SK-N-SH (cell line): ENCODE measurements around the gene TMEM120B. TPM values are rescaled to one million over a fixed set of nuclear protein-coding genes. Genes with fewer than 3 reads are reported as not detected.
"Not testable (repeated sequence)": the region's sequence is repeated elsewhere in the genome, so short reads cannot be mapped to it uniquely, and the experiment has no call there.

Source experiments
- CTCF ChIA-PET: fragments of 300-600, 350-600 bp; formaldehyde crosslinking; extraction: SDS; loops from one replicate; lab custom pipeline; 2021; lab: Yijun Ruan, JAX
- POLR2A ChIA-PET: fragments of 350-600 bp; sonication (Branson Sonifier 250); formaldehyde crosslinking; extraction: SDS; loops from one replicate; lab custom pipeline; 2020; ENCODE audit warnings: antibody characterized with exemption, inconsistent platforms; lab: Yijun Ruan, JAX
- DNase-seq: peaks from one replicate; pipeline ENCODE4 v3.0.0; 2012
- H2AFZ ChIP-seq: fragments of 200-600 bp; sonication (generic); 2 replicates; pipeline ENCODE4 v1.8.1; 2016; ENCODE audit warnings: antibody characterized with exemption, mild to moderate bottlenecking, low read depth
- H3F3A ChIP-seq: fragments of 200-600 bp; sonication (generic); replicated peaks from 2 replicates; pipeline ENCODE3; 2016; ENCODE audit warnings: antibody characterized with exemption, mild to moderate bottlenecking; ENCODE audit not compliant: insufficient read depth
- H3K27ac ChIP-seq, 2 experiments: fragments of 200-500 bp in 1 of 2; fragments of 200-600 bp in 1 of 2; sonication (Bioruptor generic) in 1 of 2; sonication (generic), shearing (Covaris generic) in 1 of 2; 2 replicates each; pipeline versions ENCODE4 v1.5.1 to v1.6.1; 2014 to 2016; ENCODE audit warnings: low read depth in 2 of 2, inconsistent platforms in 1 of 2, low read length in 1 of 2, mild to moderate bottlenecking in 1 of 2, mixed read lengths in 1 of 2
- H3K27me3 ChIP-seq: fragments of 200-600 bp; sonication (generic), shearing (Covaris generic); 2 replicates; pipeline ENCODE4 v1.6.1; 2016; ENCODE audit warnings: mixed run types; ENCODE audit not compliant: insufficient read depth
- H3K36me3 ChIP-seq, 2 experiments: fragments of 200-500 bp in 1 of 2; fragments of 200-600 bp in 1 of 2; sonication (Bioruptor generic) in 1 of 2; sonication (generic) in 1 of 2; replicated peaks in 1 of 2; 2 replicates each; pipeline versions ENCODE3 to v1.5.1; 2014 to 2016; ENCODE audit warnings: low read length in 1 of 2, mild to moderate bottlenecking in 1 of 2; ENCODE audit not compliant: insufficient read depth in 2 of 2, control insufficient read depth in 1 of 2
- H3K4me1 ChIP-seq, 2 experiments: fragments of 200-500 bp in 1 of 2; fragments of 200-600 bp in 1 of 2; sonication (Bioruptor generic) in 1 of 2; sonication (generic), shearing (Covaris generic) in 1 of 2; 2 replicates each; pipeline versions ENCODE4 v1.5.1 to v1.6.1; 2014 to 2016; ENCODE audit warnings: low read depth in 1 of 2, low read length in 1 of 2, mixed run types in 1 of 2; ENCODE audit not compliant: insufficient read depth in 2 of 2, control insufficient read depth in 1 of 2
- H3K4me2 ChIP-seq: fragments of 200-600 bp; sonication (generic), shearing (Covaris generic); 2 replicates; pipeline ENCODE4 v1.6.1; 2017; ENCODE audit warnings: mixed run types
- H3K4me3 ChIP-seq, 2 experiments: fragments of 200-500 bp in 1 of 2; fragments of 200-600 bp in 1 of 2; sonication (Bioruptor generic) in 1 of 2; sonication (generic), shearing (Covaris generic) in 1 of 2; 2 replicates each; pipeline versions ENCODE4 v1.5.1 to v1.8.1; 2014 to 2016; ENCODE audit warnings: low read depth in 2 of 2, inconsistent platforms in 1 of 2, low read length in 1 of 2, mild to moderate bottlenecking in 1 of 2, mixed read lengths in 1 of 2, moderate library complexity in 1 of 2
- H3K79me2 ChIP-seq: fragments of 200-600 bp; sonication (generic); 2 replicates; pipeline ENCODE4 v1.8.1; 2017; ENCODE audit warnings: mild to moderate bottlenecking; ENCODE audit not compliant: insufficient read depth
- H3K9ac ChIP-seq: fragments of 200-600 bp; sonication (generic); 2 replicates; pipeline ENCODE4 v1.6.1; 2017; ENCODE audit warnings: mixed run types
- H3K9me2 ChIP-seq: fragments of 200-600 bp; sonication (generic); 2 replicates; pipeline ENCODE4 v1.6.1; 2017; ENCODE audit warnings: mixed run types
- H3K9me3 ChIP-seq: fragments of 200-600 bp; sonication (generic); 2 replicates; pipeline ENCODE4 v1.6.1; 2017; ENCODE audit warnings: mixed run types, mild to moderate bottlenecking, moderate library complexity
- H4K20me1 ChIP-seq: fragments of 200-600 bp; sonication (generic); 2 replicates; pipeline ENCODE4 v1.6.1; 2017; ENCODE audit warnings: mild to moderate bottlenecking, mixed run types; ENCODE audit not compliant: insufficient read depth
- ELF1 ChIP-seq: IDR thresholded peaks from 2 replicates; pipeline ENCODE4 v1.4.0; 2012
- EP300 ChIP-seq, 2 experiments: IDR thresholded peaks; 2 replicates each; pipeline versions ENCODE4 v1.4.0 to v1.6.1; 2012; ENCODE audit warnings: borderline replicate concordance in 1 of 2, low read depth in 1 of 2, low read length in 1 of 2
- FOXM1 ChIP-seq: IDR thresholded peaks from 2 replicates; pipeline ENCODE4 v1.4.0; 2012; ENCODE audit warnings: low read depth, mild to moderate bottlenecking
- GABPA ChIP-seq: IDR thresholded peaks from 2 replicates; pipeline ENCODE4 v1.4.0; 2012; ENCODE audit warnings: low read depth, mild to moderate bottlenecking
- JUND ChIP-seq: IDR thresholded peaks from 2 replicates; pipeline ENCODE4 v1.4.0; 2012
- MEF2A ChIP-seq: IDR thresholded peaks from 2 replicates; pipeline ENCODE4 v1.4.0; 2012; ENCODE audit warnings: low read depth, borderline replicate concordance
- NFIC ChIP-seq: IDR thresholded peaks from 2 replicates; pipeline ENCODE4 v1.4.0; 2012; ENCODE audit warnings: borderline replicate concordance
- RFX5 ChIP-seq: IDR thresholded peaks from 2 replicates; pipeline ENCODE4 v1.6.1; 2012; ENCODE audit warnings: mild to moderate bottlenecking, improper control_type of control experiment, low read length
- SIN3A ChIP-seq: IDR thresholded peaks from 2 replicates; pipeline ENCODE4 v1.6.1; 2012; ENCODE audit warnings: low read depth, mild to moderate bottlenecking, low read length, moderate library complexity, borderline replicate concordance
- SMC3 ChIP-seq: IDR thresholded peaks from 2 replicates; pipeline ENCODE4 v1.6.1; 2012; ENCODE audit warnings: low read depth, low read length, improper control_type of control experiment
- TEAD4 ChIP-seq: IDR thresholded peaks from 2 replicates; pipeline ENCODE4 v1.4.0; 2012; ENCODE audit warnings: mild to moderate bottlenecking, borderline replicate concordance; ENCODE audit not compliant: insufficient read depth
- USF2 ChIP-seq: fragments of 150-350 bp; IDR thresholded peaks from 2 replicates; pipeline ENCODE4 v1.6.1; 2017; ENCODE audit warnings: antibody characterized with exemption, low read length, low read depth, borderline replicate concordance
- YY1 ChIP-seq: IDR thresholded peaks from 2 replicates; pipeline ENCODE4 v1.4.0; 2012; ENCODE audit warnings: low read depth, mild to moderate bottlenecking
- WGBS: methylation state at CpG from one replicate; pipeline ENCODE4 v1.1.6; 2017; ENCODE audit warnings: low lambda C conversion rate; 5-methylcytosine and 5-hydroxymethylcytosine counted together
- polyA plus RNA-seq, 3 experiments: library from polyadenylated mRNA; depleted of rRNA; stranded (reverse); fragments of >200 nt; gene quantifications; 2 replicates each; pipeline ENCODE4 v1.2.3, GENCODE V29; 2012
- TF ChIP-seq, protein P1 (sequence below): IDR thresholded peaks from 2 replicates; pipeline ENCODE4 v1.6.1; 2012; ENCODE audit warnings: mild to moderate bottlenecking, low read depth, low read length, moderate library complexity
- TF ChIP-seq, protein P2 (sequence below): fragments of 150-350 bp; IDR thresholded peaks from 2 replicates; pipeline ENCODE4 v1.6.1; 2016; ENCODE audit warnings: mild to moderate bottlenecking, low read depth, low read length

TMEM120B gene
- polyA plus RNA-seq, 1 of the 3 experiments (the other 2 are of a cell fraction) = 15.4 TPM

GRCh38 chr12:121713257-121713777, 765 bp downstream of the TMEM120B start (continued):
- no peak for TF ChIP-seq USF2
- no peak for TF ChIP-seq YY1
- TF ChIP-seq NFIC = no peak
- TF ChIP-seq EP300 (IDR thresholded peaks at IDR 0.05; ENCODE audit: borderline replicate concordance in 1 of 2, low read depth in 1 of 2, low read length in 1 of 2) = no peak
- TF ChIP-seq SMC3 = no peak
- TF ChIP-seq RFX5 = no peak
- TF ChIP-seq TEAD4 = no peak
- no peak for TF ChIP-seq JUND
- TF ChIP-seq, protein P1, sequence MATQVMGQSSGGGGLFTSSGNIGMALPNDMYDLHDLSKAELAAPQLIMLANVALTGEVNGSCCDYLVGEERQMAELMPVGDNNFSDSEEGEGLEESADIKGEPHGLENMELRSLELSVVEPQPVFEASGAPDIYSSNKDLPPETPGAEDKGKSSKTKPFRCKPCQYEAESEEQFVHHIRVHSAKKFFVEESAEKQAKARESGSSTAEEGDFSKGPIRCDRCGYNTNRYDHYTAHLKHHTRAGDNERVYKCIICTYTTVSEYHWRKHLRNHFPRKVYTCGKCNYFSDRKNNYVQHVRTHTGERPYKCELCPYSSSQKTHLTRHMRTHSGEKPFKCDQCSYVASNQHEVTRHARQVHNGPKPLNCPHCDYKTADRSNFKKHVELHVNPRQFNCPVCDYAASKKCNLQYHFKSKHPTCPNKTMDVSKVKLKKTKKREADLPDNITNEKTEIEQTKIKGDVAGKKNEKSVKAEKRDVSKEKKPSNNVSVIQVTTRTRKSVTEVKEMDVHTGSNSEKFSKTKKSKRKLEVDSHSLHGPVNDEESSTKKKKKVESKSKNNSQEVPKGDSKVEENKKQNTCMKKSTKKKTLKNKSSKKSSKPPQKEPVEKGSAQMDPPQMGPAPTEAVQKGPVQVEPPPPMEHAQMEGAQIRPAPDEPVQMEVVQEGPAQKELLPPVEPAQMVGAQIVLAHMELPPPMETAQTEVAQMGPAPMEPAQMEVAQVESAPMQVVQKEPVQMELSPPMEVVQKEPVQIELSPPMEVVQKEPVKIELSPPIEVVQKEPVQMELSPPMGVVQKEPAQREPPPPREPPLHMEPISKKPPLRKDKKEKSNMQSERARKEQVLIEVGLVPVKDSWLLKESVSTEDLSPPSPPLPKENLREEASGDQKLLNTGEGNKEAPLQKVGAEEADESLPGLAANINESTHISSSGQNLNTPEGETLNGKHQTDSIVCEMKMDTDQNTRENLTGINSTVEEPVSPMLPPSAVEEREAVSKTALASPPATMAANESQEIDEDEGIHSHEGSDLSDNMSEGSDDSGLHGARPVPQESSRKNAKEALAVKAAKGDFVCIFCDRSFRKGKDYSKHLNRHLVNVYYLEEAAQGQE = no peak
- TF ChIP-seq SIN3A = no peak
- no peak for TF ChIP-seq MEF2A
- TF ChIP-seq ELF1 = no peak
- TF ChIP-seq, all 33 proteins: peak for 0

DNA sequence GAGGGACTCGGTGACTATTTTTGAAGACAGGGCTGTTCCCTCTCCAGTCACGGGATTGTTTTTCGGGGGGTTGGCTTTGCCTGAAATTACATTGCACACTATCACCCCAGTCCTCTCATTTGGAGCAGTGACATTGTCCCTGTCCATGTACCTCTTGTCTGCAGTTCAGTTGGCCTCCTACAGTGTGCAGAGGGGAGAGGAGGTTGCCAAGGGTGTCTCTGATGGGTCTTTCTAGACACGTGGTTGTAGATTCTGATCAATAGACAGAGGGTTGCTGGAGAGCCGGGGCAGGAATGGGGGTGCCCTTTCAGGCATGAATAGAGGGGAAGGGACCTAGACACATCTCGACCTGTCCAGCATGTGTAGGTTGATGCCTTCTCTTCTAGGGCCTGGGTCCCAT, 1.2 kb downstream of the TMEM120B start:
- Histone ChIP-seq H3K36me3 (no peaks in the 10 kb centered on the region), H3K79me2 (peaks cover 47% of the 10 kb centered on the region), H3K4me1 (peaks cover 6 to 8% of the 10 kb centered on the region in 2 experiments; a peak in 2 of 4 replicates), H4K20me1 (no peaks in the 10 kb centered on the region), H3F3A (peaks cover 6% of the 10 kb centered on the region), H3K27me3 (no peaks in the 10 kb centered on the region), H3K9ac (0 out of 2 replicates have a peak overlapping the region, but pooled peaks have one; percentile 76), H3K4me3 (peak overlapping the region; percentile 76 to 97), H3K9me2 (no peaks in the 10 kb centered on the region), H3K9me3 (no peaks in the 10 kb centered on the region), H2AFZ (no peak overlapping the region), H3K27ac (no peak overlapping the region), H3K4me2 (peak overlapping the region; percentile 96)
- no peak for DNase-seq
- 53% methylated on average over 6 of the region's 6 CpGs for WGBS
- ChIA-PET CTCF (interaction anchor here (0.6 to 4.9 kb wide), 7 partner anchors 23 to 98 kb away, joined by 3 to 46 read pairs (median 3); partner anchors contain the start of gene RHOF), POLR2A (interaction anchor here (1.3 to 2.1 kb wide), 2 partner anchors 54 to 81 kb away, joined by 5 to 15 read pairs; partner anchors contain the start of gene RHOF)
- TF ChIP-seq MEF2A (no peak), FOXM1 (no peak), GABPA (no peak)
- TF ChIP-seq, protein P2, sequence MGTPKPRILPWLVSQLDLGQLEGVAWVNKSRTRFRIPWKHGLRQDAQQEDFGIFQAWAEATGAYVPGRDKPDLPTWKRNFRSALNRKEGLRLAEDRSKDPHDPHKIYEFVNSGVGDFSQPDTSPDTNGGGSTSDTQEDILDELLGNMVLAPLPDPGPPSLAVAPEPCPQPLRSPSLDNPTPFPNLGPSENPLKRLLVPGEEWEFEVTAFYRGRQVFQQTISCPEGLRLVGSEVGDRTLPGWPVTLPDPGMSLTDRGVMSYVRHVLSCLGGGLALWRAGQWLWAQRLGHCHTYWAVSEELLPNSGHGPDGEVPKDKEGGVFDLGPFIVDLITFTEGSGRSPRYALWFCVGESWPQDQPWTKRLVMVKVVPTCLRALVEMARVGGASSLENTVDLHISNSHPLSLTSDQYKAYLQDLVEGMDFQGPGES = no peak

DNA sequence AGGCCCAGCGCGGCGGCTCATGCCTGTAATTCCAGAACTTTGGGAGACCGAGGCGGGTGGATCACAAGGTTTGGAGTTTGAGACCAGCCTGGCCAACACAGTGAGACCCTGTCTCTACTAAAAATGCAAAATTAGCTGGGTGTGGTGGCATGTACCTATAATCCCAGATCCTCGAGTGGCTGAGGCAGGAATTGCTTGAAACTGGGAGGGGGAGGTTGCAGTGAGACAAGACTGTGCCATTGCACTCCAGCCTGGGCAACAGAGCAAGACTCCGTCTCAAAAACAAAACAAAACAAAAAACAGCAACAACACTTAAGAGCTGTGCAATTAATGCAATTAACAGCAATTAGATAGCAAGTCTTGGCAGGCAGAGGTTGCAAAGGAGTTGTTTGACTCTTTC, 2.5 kb downstream of the TMEM120B start:
- H3K4me1 ChIP-seq, H4K20me1 ChIP-seq, POLR2A ChIA-PET, H3K4me2 ChIP-seq, H3K36me3 ChIP-seq, H3K9me2 ChIP-seq, H3K27me3 ChIP-seq, H3K9ac ChIP-seq, H3K4me3 ChIP-seq, DNase-seq, H2AFZ ChIP-seq, H3K9me3 ChIP-seq, H3F3A ChIP-seq, H3K27ac ChIP-seq: not testable (repeated sequence)
- peaks cover 53% of the 10 kb centered on the region for H3K79me2 ChIP-seq
- 98% methylated on average over 6 of the region's 7 CpGs for WGBS
- CTCF ChIA-PET = interaction anchor here (1.0 to 1.3 kb wide), 2 partner anchors 23 to 29 kb away, joined by 3 read pairs; no protein-coding TSS in a partner anchor
